Thyroid gland (tissue), 4 donors: ENCODE results near the gene OGDH. TPM values are rescaled to one million over a fixed set of nuclear protein-coding genes. Genes with fewer than 3 reads are reported as not detected.
A peak's percentile ranks its signal among the peaks of the same experiment; 100 is the strongest.

ENCODE experiments used
- DNase-seq, 2 donors: peaks; one replicate each; pipeline ENCODE4 v3.0.0-alpha.2; 2019
- H3K27ac ChIP-seq, 3 donors: fragments of 200-600 bp; sonication (generic); 1 replicate in 2 of 3; 2 replicates in 1 of 3; pipeline ENCODE4 v1.5.1; 2016 to 2019; ENCODE audit warnings: mild to moderate bottlenecking in 1 of 3, moderate library complexity in 1 of 3
- H3K27me3 ChIP-seq: fragments of 200-600 bp; sonication (generic); one replicate; pipeline ENCODE4 v1.5.1; 2019
- H3K36me3 ChIP-seq, 2 donors: fragments of 200-600 bp; sonication (generic); one replicate each; pipeline ENCODE4 v1.5.1; 2016 to 2019
- H3K4me1 ChIP-seq, 2 donors: fragments of 200-600 bp; sonication (generic); one replicate each; pipeline ENCODE4 v1.5.1; 2017 to 2019
- H3K4me3 ChIP-seq, 3 donors: fragments of 200-600 bp; sonication (generic); replicated peaks in 1 of 3; 1 replicate in 2 of 3; 2 replicates in 1 of 3; pipeline ENCODE4 v1.5.1; 2016; ENCODE audit warnings: mild to moderate bottlenecking in 1 of 3
- H3K9me3 ChIP-seq: fragments of 200-600 bp; sonication (generic); one replicate; pipeline ENCODE4 v1.5.1; 2017
- CTCF ChIP-seq, 6 experiments: fragments of 200-600 bp in 3 of 6; fragments of 450-650 bp in 3 of 6; sonication (generic) in 3 of 6; IDR thresholded peaks; one replicate each; pipeline ENCODE4 v1.5.1; 2016 to 2019; ENCODE audit warnings: antibody characterized with exemption in 6 of 6, mild to moderate bottlenecking in 2 of 6, inconsistent platforms in 1 of 6, moderate library complexity in 1 of 6
- POLR2A ChIP-seq, 2 donors: fragments of 450-650 bp; IDR thresholded peaks; one replicate each; pipeline ENCODE4 v1.6.1; 2017; ENCODE audit warnings: antibody characterized with exemption in 2 of 2, mild to moderate bottlenecking in 2 of 2, moderate library complexity in 1 of 2
- WGBS, 2 donors: methylation state at CpG; one replicate each; pipeline ENCODE4 v1.1.5; 2017; 5-methylcytosine and 5-hydroxymethylcytosine counted together
- intact Hi-C: fragments of 100-400 bp; cut with DNase I; formaldehyde crosslinking; loops from one replicate; pipeline ENCODE4 v1.15.1; 2023
- total RNA-seq, 4 donors: library from RNA; depleted of rRNA; stranded (reverse); fragments of >200 nt; gene quantifications; one replicate each; pipeline ENCODE4 v1.2.3, GENCODE V29; 2016

The OGDH gene
- total RNA-seq, 4 donors from 2014 or later, result 108 to 325 (median 201) TPM

DNA sequence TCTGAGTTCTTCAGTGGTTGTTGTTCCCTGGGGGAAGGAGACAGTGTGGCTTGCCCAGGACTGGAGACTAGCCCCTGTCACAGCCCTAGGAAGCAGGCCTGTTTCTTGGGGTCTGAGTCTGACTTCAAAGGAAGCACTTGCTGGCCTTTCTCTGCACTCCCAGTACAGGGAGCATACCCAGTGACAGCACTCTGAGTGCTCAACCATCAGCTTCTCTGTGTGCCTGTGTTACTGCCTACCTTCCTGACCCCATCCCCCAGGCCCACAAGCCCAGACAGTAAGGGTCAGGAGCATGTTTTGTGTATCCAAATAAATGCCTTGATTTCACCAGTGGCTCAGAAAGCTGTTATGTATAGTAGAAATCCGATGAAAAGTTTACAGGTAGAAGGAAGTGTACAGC lies 48.9 kb downstream of the OGDH start:
- H3K9me3 ChIP-seq, result no peaks in the 10 kb centered on the region
- H3K4me3 ChIP-seq, result no peak overlapping the region
- intact Hi-C loops, result no loop called here
- H3K4me1 ChIP-seq, result peaks cover 16 to 18% of the 10 kb centered on the region in 2 donors
- TF ChIP-seq POLR2A (IDR thresholded peaks at IDR 0.05) (no peak), CTCF (IDR thresholded peaks at IDR 0.05) (no peak)
- H3K27me3 ChIP-seq, result no peaks in the 10 kb centered on the region
- DNase-seq, result peak in 1 of 2 donors; percentile 25
- H3K27ac ChIP-seq, result peak overlapping the region in 2 of 3 donors; percentile 24 to 27
- H3K36me3 ChIP-seq, result peaks cover 0 to 8% of the 10 kb centered on the region in 2 donors
- WGBS, 2 donors, result 57 to 58% methylated on average over 1 of the region's 1 CpG

DNA sequence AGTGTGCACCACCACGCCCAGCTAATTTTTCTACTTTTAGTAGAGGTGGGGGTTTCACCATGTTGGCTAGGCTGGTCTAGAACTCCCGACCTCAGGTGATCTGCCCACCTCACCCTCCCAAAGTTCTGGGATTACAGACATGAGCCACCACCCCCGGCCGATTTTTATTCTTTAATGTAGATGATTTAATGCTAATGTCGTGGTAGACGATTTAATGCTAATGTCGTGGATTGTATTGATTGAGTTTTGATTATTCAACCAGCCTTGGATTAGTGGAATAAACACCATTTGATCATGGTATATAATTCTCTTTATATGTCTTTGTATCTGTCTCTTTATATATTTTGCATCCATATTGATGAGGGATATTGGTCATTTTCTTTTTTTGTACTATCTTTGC lies 52.6 kb downstream of the OGDH start:
- TF ChIP-seq POLR2A (IDR thresholded peaks at IDR 0.05) (no peak), CTCF (IDR thresholded peaks at IDR 0.05) (no peak)
- no peak for DNase-seq
- H3K4me1 ChIP-seq, result peaks cover 9 to 13% of the 10 kb centered on the region in 2 donors
- no peaks in the 10 kb centered on the region for H3K9me3 ChIP-seq
- H3K36me3 ChIP-seq, result peaks cover 0 to 13% of the 10 kb centered on the region in 2 donors
- no peaks in the 10 kb centered on the region for H3K27me3 ChIP-seq
- WGBS, 2 donors, result 96 to 100% methylated on average over 7 of the region's 7 CpGs
- no peak overlapping the region for H3K27ac ChIP-seq
- intact Hi-C loops, result no loop called here
- no peak overlapping the region for H3K4me3 ChIP-seq

DNA sequence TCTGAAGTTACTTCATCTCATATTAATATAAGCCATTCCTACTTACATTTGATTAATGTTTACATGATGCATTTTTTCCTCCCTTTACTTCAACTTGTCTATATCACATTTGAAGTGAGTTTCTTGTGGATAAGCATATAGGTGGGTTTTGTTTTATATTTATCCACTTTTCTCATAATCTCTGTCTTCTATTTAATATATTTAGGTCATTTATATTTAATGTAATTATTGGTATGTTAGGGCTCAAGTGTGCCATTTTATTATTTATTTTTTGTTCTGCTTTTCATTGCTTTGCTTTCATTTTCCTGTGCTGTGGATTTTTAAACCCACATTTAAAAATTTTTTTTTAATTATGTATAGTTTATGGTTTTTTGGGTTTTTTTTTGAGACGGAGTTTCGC lies 54.8 kb downstream of the OGDH start:
- DNase-seq, result no peak
- Histone ChIP-seq H3K4me1 (peaks cover 20 to 23% of the 10 kb centered on the region in 2 donors), H3K4me3 (no peak overlapping the region), H3K36me3 (peaks cover 0 to 13% of the 10 kb centered on the region in 2 donors), H3K27ac (no peak overlapping the region), H3K9me3 (no peaks in the 10 kb centered on the region), H3K27me3 (no peaks in the 10 kb centered on the region)
- intact Hi-C loops, result no loop called here
- WGBS, 2 donors, result 98% methylated on average over 2 of the region's 2 CpGs
- no peak for TF ChIP-seq CTCF (IDR thresholded peaks at IDR 0.05)
- TF ChIP-seq POLR2A (IDR thresholded peaks at IDR 0.05), result no peak

DNA sequence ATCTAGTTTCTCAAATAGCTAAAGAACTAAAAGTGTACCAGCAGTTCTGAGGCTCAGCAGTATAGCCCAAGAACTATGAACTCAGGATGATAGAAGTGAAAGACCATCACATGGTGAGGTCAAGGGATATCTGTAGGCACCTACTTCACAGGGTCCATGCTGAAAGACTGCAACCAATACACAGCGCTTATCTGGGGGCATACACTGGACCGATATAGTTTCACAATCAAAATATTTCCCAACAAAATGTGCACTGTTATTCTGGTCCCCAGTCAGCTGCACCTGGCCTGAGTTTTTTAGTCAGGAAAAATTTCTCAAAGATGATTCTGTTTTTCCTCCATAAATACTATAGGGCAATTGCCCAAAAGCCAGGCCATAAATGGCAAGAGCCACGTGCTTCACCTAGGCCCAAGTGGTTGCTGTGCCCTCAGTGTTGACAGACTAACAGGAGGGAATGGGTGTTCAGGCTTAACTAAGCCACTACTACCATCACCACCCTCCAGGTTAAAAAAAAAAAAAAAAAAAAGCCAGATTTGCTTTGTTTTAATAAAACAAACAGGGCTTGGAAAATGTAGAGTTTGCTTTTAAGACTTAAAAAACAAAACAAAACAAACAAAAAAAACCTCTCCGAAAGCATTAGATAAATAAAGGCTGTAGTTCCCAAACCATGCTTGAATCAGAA lies 58.5 kb downstream of the OGDH start:
- no peak overlapping the region for H3K4me3 ChIP-seq
- no peaks in the 10 kb centered on the region for H3K27me3 ChIP-seq
- peak overlapping the region; percentile 46 to 81 (median 73) for H3K27ac ChIP-seq
- peaks cover 20 to 24% of the 10 kb centered on the region in 2 donors for H3K4me1 ChIP-seq
- TF ChIP-seq POLR2A (IDR thresholded peaks at IDR 0.05) (no peak), CTCF (IDR thresholded peaks at IDR 0.05) (no peak)
- intact Hi-C loops, result no loop called here
- H3K36me3 ChIP-seq, result peaks cover 3 to 20% of the 10 kb centered on the region in 2 donors
- DNase-seq, result no peak
- no peaks in the 10 kb centered on the region for H3K9me3 ChIP-seq
- WGBS, 2 donors, result 74 to 77% methylated on average over 4 of the region's 4 CpGs

- peak; percentile 16 to 39 for DNase-seq
- Histone ChIP-seq H3K9me3 (no peaks in the 10 kb centered on the region), H3K27ac (peak overlapping the region; percentile 46 to 81 (median 73)), H3K36me3 (peaks cover 3 to 20% of the 10 kb centered on the region in 2 donors), H3K4me3 (no peak overlapping the region), H3K4me1 (peaks cover 20 to 24% of the 10 kb centered on the region in 2 donors), H3K27me3 (no peaks in the 10 kb centered on the region)
- intact Hi-C loops, result no loop called here
- WGBS, 2 donors, result 54 to 55% methylated on average over 9 of the region's 9 CpGs
- no peak for TF ChIP-seq CTCF (IDR thresholded peaks at IDR 0.05)
- TF ChIP-seq POLR2A (IDR thresholded peaks at IDR 0.05), result no peak
Observed at GRCh38 chr7:44665531-44666213, 59.2 kb downstream of the OGDH start.
